DOHH2 (cell line): ENCODE results near the gene RPUSD3.
"Not testable (repeated sequence)": the region's sequence is repeated elsewhere in the genome, so short reads cannot be mapped to it uniquely, and the experiment has no call there.

Experiments
- H3F3A ChIP-seq: fragments of 200-600 bp; sonication (generic), shearing (Covaris generic); 2 replicates; pipeline ENCODE4 v1.6.0; 2016; ENCODE audit warnings: antibody characterized with exemption, mild to moderate bottlenecking; ENCODE audit not compliant: control insufficient read depth, insufficient read depth
- H3K27ac ChIP-seq: fragments of 200-600 bp; sonication (generic); 2 replicates; pipeline ENCODE4 v1.5.1; 2014; ENCODE audit warnings: low read depth, mild to moderate bottlenecking, low read length, moderate library complexity
- H3K27me3 ChIP-seq: fragments of 200-600 bp; sonication (generic); 2 replicates; pipeline ENCODE4 v1.6.1; 2014; ENCODE audit warnings: mild to moderate bottlenecking, low read length, mixed read lengths; ENCODE audit not compliant: control insufficient read depth
- H3K36me3 ChIP-seq: fragments of 200-600 bp; sonication (generic); 2 replicates; pipeline ENCODE4 v1.6.1; 2014; ENCODE audit warnings: mild to moderate bottlenecking, low read length, moderate library complexity, mixed read lengths; ENCODE audit not compliant: control insufficient read depth
- H3K4me1 ChIP-seq: fragments of 200-600 bp; sonication (generic); 2 replicates; pipeline ENCODE4 v1.6.1; 2014; ENCODE audit warnings: mild to moderate bottlenecking, low read length, mixed read lengths; ENCODE audit not compliant: control insufficient read depth
- H3K4me2 ChIP-seq: fragments of 200-600 bp; sonication (generic); 2 replicates; pipeline ENCODE4 v1.6.0; 2014; ENCODE audit warnings: mild to moderate bottlenecking, low read length, moderate library complexity
- H3K4me3 ChIP-seq: fragments of 200-600 bp; sonication (generic); 2 replicates; pipeline ENCODE4 v1.5.1; 2014; ENCODE audit warnings: mild to moderate bottlenecking, low read length, mixed read lengths
- H3K79me2 ChIP-seq: fragments of 200-600 bp; sonication (generic); 2 replicates; pipeline ENCODE4 v1.6.1; 2014; ENCODE audit warnings: mild to moderate bottlenecking, low read length, mixed read lengths; ENCODE audit not compliant: control insufficient read depth
- H3K9me2 ChIP-seq: fragments of 200-600 bp; sonication (generic); replicated peaks from 2 replicates; pipeline ENCODE4 v1.6.1; 2014; ENCODE audit warnings: mild to moderate bottlenecking, low read length, mixed read lengths; ENCODE audit not compliant: control insufficient read depth
- H3K9me3 ChIP-seq: fragments of 200-600 bp; sonication (generic); 2 replicates; pipeline ENCODE4 v1.6.1; 2014; ENCODE audit warnings: antibody characterized with exemption, low read length, mixed read lengths; ENCODE audit not compliant: control insufficient read depth, insufficient read depth
- H4K20me1 ChIP-seq: fragments of 200-600 bp; sonication (generic); 2 replicates; pipeline ENCODE4 v1.6.0; 2014; ENCODE audit warnings: low read depth, mild to moderate bottlenecking, antibody characterized with exemption, low read length, moderate library complexity; ENCODE audit not compliant: control insufficient read depth, insufficient read depth
- CTCF ChIP-seq: fragments of 200-600 bp; sonication (generic); IDR thresholded peaks from one replicate; pipeline ENCODE4 v1.5.1; 2014; ENCODE audit warnings: antibody characterized with exemption, mild to moderate bottlenecking, low read depth, low read length; ENCODE audit not compliant: poor library complexity, severe bottlenecking
- EZH2phosphoT487 ChIP-seq: fragments of 200-600 bp; sonication (generic); IDR thresholded peaks from 2 replicates; pipeline ENCODE4 v1.6.1; 2017; ENCODE audit warnings: borderline replicate concordance, mild to moderate bottlenecking, antibody characterized with exemption, low read length, moderate library complexity, mixed read lengths

The RPUSD3 gene

GRCh38 chr3:9855594-9855993 is 11.8 kb upstream of the RPUSD3 start:
- Histone ChIP-seq H3K4me3 (no peak overlapping the region), H3K9me3 (no peaks in the 10 kb centered on the region)

GRCh38 chr3:9854291-9854940 is 10.6 kb upstream of the RPUSD3 start:
- not testable (repeated sequence) for H3K4me2 ChIP-seq, H3K27me3 ChIP-seq, H3K36me3 ChIP-seq, H3K4me1 ChIP-seq, H3K79me2 ChIP-seq, H3K9me3 ChIP-seq, H3F3A ChIP-seq, H3K4me3 ChIP-seq, H3K9me2 ChIP-seq, H4K20me1 ChIP-seq, H3K27ac ChIP-seq

More at GRCh38 chr3:9855594-9855993, 11.8 kb upstream of the RPUSD3 start:
- Histone ChIP-seq H3K4me2 (no peak overlapping the region), H3K27me3 (peaks cover 4% of the 10 kb centered on the region; the same call in 1 of the 2 replicates), H3K36me3 (no peaks in the 10 kb centered on the region), H3K4me1 (no peaks in the 10 kb centered on the region), H3K27ac (no peak overlapping the region), H4K20me1 (no peaks in the 10 kb centered on the region), H3K9me2 (no peaks in the 10 kb centered on the region), H3K79me2 (no peaks in the 10 kb centered on the region), H3F3A (no peaks in the 10 kb centered on the region)
- TF ChIP-seq CTCF, result no peak
- TF ChIP-seq EZH2phosphoT487, result no peak

GRCh38 chr3:9852528-9852927 is 8.7 kb upstream of the RPUSD3 start:
- H4K20me1 ChIP-seq, result no peaks in the 10 kb centered on the region
- H3K36me3 ChIP-seq, result no peaks in the 10 kb centered on the region
- TF ChIP-seq CTCF (no peak), EZH2phosphoT487 (no peak)
- H3K9me3 ChIP-seq, result no peaks in the 10 kb centered on the region
- no peaks in the 10 kb centered on the region for H3F3A ChIP-seq
- H3K4me1 ChIP-seq, result no peaks in the 10 kb centered on the region
- no peak overlapping the region for H3K4me3 ChIP-seq
- no peak overlapping the region for H3K27ac ChIP-seq
- H3K4me2 ChIP-seq, result no peak overlapping the region
- H3K27me3 ChIP-seq, result peaks cover 4% of the 10 kb centered on the region; the same call in 1 of the 2 replicates
- no peaks in the 10 kb centered on the region for H3K79me2 ChIP-seq
- H3K9me2 ChIP-seq, result no peaks in the 10 kb centered on the region

- H3K9me2 ChIP-seq, H3K4me3 ChIP-seq, H3K27me3 ChIP-seq, H3K79me2 ChIP-seq, H3K27ac ChIP-seq, H4K20me1 ChIP-seq, H3F3A ChIP-seq, H3K36me3 ChIP-seq, H3K4me2 ChIP-seq, H3K4me1 ChIP-seq, H3K9me3 ChIP-seq: not testable (repeated sequence)
These were observed 8.1 kb upstream of the RPUSD3 start for GRCh38 chr3:9851926-9852325.

GRCh38 chr3:9851383-9851782 is 7.6 kb upstream of the RPUSD3 start:
- not testable (repeated sequence) for H4K20me1 ChIP-seq, H3K27me3 ChIP-seq, H3K27ac ChIP-seq, H3F3A ChIP-seq, H3K9me2 ChIP-seq, H3K4me1 ChIP-seq, H3K79me2 ChIP-seq, H3K9me3 ChIP-seq, H3K36me3 ChIP-seq, H3K4me2 ChIP-seq, H3K4me3 ChIP-seq
